HG03066 (cell line): ENCODE results near the gene ACTN2.

Source experiments
- ATAC-seq: cut with Tn5 transposase; IDR thresholded peaks from one replicate; pipeline ENCODE4 v1.9.1; 2021; ENCODE audit warnings: low read depth; ENCODE audit not compliant: unreplicated experiment

The ACTN2 gene

DNA sequence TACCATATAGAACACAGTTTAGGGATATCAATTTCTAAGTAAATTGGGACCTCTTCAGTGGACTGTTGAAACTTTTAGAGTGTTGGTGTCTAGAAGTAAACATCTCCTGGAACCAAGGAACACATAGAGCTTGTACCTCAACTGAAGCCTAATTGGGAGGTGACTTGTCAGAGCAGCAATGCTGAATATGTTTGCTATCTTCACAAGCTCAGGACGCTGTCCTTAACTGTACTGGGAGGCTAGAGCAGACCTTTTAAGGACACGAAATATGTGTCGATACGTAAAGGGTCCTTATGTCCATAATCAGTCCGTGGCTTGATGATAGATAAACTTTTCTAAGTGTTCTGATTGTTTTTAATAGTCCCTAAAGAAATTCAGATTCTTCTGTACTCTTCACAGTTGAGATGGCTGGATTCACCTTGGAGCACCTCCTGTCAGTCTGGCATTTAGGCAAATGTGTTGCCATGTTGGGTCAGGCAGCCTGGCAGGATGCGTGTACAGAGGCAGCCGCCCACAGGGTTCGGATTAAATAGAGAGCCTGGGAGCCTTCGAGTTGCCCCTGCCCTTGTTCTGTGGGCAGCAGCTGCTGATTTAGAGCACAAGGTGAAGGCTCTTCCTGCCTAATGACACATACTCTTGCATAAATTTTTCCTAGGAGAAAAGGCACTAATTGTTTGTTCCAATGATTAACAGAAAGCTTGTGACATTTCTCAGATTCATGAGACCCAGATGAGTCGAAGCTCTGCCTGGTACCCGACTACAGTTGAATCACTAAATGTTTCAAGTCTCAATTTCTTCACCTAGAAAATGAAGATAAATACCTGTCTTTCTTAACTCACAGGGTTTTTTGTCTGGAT, 3.6 kb downstream of the ACTN2 start:
- ATAC-seq, result no peak

DNA sequence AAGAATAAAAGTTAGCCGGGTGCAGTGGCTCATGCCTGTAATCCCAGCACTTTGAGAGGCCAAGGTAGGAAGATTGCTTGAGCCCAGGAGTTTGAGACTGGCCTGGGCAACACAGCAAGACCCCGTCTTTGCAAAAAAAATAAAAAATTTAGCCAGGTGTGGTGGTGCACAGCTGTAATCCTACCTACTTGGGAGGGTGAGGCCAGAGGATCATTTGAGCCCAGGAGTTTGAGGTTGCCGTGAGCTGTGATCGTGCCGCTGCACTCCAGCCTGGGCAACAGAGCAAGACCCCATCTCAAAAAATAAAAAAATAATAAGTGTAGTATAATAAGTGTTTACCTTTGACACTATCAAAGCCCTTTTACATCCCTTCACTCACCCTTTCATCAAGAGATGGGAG, 5.0 kb downstream of the ACTN2 start:
- no peak for ATAC-seq

DNA sequence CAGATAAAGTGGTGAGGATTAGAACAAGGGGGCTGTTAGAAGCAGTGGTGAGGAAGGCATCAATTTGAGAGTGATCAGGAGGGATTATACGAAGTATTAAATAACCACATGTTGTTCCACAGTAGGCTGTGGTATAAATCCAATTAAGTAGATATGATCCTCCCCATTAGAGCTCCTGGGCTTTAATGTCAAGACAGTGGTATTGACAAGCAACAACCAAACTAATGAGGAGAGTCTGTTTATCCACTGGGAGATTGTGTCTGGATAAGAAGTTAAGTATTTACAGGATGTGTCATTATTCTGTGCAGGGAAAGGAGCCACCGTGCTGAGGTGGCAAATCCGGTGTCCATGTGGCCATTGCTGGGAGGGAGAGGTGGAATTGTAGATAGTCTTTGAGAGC, 5.8 kb downstream of the ACTN2 start:
- no peak for ATAC-seq

DNA sequence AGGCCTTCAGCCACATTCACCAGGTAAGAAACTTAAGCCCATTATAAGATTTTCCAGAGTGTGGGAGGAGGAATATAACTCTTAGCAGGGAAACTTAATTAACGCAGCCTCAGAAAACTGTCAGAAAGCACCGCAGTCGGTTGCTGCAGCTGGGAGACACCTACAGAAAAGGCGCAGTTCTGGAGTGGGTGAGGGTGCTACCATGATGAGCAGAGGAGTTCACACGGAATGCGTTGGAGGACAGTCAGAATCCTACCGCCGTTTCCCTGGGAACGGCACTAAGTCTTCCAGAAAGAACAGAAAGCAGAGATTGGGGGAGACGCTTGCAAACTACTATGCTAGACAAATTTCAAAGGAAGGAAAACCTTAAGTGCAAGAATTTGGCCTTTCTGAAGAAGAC, 6.4 kb downstream of the ACTN2 start:
- no peak for ATAC-seq

DNA sequence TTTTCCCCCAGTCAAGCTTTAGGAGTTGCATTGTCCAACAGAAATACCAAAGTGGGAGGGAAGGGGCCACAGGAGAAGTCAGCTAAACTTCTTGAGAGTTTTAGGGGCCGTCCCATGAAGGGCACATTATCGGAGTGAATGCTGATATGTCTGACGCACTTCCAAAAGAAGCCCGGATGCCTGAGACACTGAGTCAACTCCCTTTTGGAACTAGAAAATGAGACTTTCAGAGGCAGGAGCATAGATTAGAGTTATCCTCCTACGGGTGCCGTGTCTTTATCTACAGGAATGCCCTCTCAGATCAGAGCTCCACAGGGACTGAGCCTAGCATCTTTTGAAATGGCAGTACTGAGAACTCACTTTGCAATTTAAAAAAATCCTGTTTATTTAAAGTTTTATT, 13.1 kb downstream of the ACTN2 start:
- ATAC-seq, result no peak

DNA sequence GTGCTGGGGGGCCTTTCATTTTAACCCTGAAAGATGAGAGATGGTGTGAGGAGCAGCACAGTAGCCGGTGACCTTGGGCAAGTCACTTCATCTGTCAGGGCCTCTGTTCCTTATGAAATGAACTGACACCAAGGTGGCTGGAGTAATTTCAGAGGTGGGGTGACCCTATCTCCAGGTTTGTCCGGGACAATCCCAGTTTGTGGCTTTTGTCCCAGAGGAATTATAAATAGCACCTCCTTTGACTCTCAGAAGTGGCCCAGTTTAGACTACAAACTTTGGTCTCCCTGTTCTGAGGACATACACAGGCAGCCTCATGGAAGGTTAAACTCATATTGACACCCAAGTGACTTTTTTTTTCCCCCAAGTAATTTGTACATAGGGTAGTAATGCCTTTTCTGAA, 14.6 kb downstream of the ACTN2 start:
- ATAC-seq, result no peak

DNA sequence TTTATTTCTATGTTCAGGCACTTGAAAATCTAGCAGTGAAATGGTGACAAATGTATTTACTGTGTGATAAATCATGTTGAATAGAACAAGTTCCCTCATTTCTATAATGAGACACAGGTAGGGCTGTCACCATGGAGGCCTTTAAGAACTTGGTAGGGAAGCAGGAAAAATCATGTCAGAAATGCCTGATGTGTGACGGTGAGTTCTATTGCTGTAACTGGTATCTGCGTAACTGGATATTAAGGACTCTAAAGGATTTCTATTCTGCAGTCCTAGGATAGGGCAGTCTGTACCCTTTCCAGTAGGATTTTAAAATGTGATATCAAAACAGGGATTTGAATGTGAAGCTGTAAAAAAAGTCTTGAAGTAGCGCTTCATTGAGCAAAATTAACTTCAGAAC, 15.5 kb downstream of the ACTN2 start:
- no peak for ATAC-seq

DNA sequence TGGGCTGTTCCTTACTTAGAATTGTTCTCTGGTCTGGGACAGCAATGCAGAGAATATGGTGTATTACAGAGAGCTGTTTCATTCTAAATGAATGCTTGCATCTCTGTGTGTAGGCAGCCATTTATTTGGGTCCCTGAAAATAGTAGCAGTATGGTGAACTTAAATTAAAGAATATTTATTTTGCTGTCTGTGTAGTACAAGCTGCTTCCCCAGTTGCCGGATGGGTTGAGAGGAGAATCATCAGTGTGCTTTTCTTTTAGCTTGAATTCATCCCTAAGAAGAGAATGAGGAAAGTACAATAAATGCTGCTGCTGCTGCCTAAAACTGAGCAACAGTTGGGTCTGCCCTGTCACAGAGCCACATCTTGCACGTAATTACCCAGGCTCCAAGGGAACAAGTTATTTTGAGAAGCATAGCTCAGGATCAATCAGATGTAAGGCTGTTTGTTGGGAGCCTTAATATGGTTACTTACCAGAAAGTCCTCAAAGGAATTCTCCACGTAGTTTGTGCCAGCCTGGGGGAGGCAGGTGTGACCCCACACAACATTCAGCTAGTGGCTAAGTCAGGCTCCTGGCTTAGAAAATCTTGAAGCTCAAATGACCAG, 16.6 kb downstream of the ACTN2 start:
- no peak for ATAC-seq

DNA sequence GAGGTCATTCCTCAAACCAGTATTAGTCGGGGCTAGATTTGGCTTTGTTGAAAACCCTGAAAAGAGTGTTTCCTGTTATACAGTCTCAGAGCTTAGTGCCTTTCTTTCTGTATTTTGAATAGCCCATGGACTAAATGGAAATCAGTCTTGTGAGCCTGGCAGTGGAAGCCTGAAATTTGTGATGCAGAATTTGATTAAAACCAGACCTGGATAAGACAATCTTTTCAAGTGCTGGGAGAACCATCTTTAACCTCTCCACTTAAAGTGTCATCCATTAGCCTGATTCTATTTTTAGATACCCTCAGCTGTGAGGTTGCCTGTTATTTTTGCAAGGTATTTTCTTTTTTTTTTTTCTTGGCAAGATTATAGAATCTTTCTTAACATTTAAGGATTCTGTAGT, 19.5 kb downstream of the ACTN2 start:
- no peak for ATAC-seq

DNA sequence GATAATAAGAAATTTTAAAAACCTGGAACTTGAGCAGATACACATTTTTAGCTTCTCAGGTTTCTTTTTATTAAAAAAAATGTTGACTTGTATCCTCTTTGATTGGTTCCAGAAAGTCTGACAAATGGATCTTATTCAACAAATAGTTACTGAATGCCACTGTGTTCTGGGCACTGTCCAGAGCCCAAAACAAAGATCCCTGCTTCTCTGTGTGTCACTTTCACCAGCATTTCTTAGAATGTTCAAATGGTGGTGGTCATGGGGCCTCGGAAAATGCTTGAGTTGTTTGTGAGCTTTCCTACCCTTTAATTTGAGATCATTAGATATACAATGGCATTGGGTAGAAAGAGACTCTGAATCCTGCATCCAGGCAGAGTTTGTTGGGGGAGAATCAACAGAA, 19.9 kb downstream of the ACTN2 start:
- ATAC-seq, result no peak

DNA sequence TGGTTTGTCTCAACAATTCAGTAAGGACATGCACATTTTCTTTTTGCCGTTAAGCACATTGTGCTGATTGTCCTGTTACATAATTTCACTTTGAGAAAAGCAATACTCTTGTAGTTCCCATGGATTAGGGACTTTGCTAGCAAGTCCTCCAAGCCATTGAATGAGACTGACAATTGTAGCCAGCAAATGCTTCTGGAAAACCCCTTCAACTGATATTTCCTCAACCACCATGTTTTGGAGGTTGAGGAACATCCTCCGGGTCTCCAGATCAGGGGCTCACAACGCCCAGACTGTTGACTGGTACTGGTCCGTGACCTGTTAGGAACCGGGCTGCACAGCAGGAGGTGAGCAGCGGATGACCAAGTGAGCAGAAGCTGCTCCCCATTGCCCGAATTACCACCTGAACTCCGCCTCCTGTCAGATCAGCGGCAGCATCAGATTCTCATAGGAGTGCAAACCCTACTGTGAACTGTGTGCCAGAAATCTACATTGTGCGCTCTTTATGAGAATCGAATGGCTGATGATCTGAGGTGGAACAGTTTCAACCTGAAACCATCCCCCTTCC, 24.1 kb downstream of the ACTN2 start:
- ATAC-seq, result no peak

DNA sequence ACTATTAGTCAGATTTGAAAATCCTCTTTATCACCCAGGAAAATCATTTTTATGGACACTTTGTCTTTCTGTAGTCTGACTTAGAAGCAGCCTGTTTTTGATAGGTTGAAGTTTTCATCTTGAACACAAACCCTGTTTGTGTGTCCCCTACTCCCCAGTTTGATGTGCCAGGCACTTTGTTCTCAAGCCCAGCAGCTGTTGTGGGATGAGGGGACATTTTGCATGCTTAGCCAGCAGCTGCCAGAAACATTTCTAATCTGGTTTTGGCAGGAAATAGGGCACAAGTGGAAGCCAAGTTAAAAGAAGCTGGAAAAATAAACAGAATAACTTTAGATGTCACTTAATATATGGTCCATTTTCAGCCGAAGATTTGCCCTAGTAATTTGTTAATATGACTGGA, 29.9 kb downstream of the ACTN2 start:
- no peak for ATAC-seq

DNA sequence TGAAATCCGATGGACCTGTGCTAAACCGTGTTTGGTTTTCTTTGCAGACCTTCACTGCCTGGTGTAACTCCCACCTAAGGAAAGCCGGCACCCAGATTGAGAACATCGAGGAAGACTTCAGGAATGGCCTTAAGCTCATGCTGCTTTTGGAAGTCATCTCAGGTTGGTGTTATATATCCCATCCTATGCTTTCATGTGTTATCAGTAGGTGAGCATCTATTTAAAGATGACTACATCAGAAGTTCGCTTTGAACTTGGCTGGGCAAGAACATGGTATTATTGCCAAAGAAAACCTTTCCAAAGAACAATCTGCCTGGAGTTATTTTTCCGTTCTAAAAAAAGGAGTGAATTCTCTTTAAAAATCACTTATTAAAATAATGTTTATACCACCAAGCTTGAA, 31.5 kb downstream of the ACTN2 start:
- ATAC-seq, result no peak

DNA sequence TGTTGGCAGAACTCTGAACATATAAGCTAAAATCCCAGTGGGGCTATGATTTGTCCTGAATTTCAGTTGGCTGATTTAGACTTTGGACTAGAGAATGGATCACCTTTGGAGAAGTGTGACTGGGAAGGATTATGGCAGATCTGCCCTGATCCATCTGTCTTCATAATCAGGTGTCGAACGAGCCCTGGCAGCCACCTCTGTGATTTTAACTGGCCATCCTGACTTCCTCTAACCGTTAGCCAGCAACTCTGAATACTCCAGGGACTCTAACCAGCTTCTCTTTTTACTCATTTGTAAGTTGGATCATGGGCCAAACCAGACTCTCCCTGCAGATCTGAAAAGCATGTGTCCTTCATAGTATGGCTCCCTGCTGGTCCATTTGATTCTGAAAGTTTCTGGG, 32.0 kb downstream of the ACTN2 start:
- ATAC-seq, result no peak

DNA sequence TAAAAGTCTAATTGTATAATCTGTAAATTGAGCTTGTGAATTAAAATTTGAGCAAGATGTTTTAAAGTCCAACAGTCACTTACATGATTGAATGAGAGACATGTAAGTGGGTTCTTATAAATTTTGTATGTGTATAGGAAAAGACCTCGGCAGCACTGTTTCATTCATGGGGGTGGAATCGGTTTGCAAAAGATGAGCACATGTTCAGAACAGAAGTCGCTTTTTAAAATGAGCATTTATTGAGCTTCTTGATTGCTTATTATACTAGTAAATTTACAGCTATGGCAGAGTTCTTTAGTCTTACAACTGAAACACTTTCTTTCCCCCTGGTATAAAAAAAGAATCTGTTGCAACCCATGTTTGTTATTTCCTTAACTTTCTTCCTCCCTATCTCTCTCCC, 33.9 kb downstream of the ACTN2 start:
- ATAC-seq, result no peak

DNA sequence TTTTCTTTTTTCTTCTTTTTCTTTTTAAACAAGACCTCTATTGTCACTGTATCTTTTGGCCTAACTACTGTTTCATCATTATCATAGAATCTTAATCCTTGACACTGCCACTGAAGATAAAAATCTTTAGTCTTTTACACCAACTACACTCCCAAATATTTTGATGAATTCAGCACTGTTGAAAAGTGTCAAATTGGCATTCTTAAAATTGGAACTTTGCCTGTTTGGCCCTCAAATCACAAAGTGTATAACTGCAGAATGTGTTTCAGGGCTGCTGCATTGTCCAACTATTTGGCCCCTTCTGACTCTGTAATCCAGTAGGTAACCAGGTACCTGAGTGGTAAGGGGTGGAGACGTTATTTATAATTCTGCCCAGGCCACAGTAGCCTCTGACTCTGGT, 34.3 kb downstream of the ACTN2 start:
- ATAC-seq, result no peak

DNA sequence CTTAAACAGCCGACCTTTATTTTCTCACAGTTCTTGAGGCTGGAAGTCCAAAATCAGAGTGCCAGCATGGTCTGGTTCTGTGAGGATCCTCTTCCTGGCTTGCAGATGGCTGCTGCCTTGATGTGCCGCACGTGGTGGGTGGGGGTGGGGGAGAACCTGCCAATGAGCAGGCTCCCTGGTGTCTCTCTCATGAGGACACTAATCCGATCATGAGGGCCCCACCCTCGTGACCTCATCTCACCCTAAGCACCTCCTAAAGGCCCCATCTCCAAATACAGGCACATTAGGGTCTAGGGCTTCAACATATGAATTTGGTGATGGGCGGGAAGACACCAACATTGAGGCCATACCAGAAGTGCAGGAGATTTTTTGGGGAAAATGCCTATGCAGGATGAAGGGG, 37.8 kb downstream of the ACTN2 start:
- ATAC-seq, result no peak

DNA sequence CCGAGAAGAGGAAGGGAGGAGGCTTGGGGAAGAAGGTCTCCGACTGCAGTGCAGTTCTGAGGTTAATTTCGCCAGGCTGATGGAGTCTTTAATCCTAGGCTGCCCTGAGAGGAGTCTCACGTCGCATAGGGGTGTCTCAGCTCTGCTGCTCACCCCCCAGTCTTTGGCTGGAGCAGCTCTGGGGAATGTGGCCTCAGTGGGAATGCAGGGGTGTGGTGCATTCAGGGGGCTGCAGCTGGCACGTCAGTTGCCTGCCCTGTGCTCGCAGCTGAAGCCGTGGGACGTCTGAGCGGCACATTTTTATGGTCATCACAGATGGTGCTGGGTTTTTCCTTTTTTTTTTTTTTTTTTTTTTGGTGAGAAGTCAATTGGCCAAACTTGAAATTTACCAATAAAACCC, 38.2 kb downstream of the ACTN2 start:
- ATAC-seq, result no peak

DNA sequence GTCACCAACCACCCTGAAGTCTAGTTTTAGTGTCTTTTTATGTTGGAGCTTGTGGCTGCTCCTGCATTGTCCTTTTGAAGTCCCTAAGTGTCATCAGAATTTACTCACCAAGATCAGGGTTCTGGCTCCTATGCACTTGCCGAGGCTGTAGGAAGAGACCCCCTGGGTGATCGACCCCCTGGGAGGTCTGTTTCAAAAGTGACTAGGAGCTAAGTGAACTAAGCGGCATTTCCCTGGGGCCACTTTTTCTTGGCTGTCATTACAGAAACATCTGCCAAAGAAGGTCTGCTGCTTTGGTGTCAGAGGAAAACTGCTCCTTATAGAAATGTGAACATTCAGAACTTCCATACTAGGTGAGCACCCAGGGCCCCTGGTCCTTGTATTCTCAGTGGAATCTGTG, 39.4 kb downstream of the ACTN2 start:
- ATAC-seq, result no peak

DNA sequence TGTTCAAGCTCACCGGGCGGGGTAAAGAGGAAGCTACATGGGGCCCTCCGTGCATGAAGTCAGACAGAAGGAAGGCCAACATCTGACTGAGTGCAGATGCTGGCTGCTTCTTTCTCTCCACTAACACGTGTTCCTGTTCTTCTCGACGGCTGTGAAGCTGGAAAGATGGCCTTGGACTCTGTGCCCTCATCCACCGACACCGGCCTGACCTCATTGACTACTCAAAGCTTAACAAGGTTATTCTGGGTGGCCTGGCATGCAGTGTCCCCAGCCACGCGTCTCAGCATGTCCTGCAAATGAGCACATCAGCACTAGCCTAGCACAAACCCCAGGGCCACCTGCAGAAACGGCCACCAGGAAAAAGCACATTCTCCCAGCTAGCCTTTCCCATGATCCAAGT, 41.2 kb downstream of the ACTN2 start:
- no peak for ATAC-seq

DNA sequence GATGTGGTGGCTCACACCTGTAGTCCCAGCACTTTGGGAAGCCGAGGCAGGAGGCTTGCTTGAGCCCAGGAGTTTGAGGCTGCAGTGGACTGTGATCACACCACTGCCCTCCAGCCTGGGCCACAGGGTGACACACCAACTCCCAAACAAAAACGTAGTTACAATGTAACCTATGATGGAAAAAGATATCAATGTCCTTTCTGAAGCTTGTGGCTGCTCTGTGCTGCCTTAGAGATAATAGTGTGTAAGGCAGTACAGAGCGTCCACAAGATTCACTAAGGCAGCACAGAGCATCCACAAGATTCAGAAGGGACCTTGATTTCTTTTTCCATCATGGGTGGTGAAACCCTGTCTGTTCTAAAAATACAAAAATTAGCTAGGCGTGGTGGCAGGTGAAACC, 42.5 kb downstream of the ACTN2 start:
- ATAC-seq, result no peak

DNA sequence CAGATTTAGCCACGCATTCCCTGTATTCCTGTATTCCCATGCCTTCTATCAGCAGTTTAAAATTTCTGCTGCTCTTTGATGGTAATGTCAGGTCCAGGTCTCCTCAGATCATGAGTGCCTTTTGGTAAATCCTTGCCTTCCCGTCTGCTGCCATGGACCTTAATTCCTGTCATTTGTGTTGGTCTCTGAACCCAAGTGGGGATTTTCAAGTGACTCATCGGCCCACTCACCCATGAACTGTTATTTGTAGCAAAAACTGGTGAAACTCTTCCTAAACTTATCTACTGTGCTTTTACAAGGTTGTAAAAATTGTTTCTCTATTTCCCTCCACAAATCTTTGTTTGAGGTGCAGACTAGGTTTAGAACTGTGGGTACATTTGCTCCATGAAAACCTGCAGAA, 47.4 kb downstream of the ACTN2 start:
- ATAC-seq, result no peak
